GM19238 (cell line): ENCODE measurements around the gene SLC25A19.
A peak's percentile ranks its signal among the peaks of the same experiment; 100 is the strongest.
"Not testable (repeated sequence)": the region's sequence is repeated elsewhere in the genome, so short reads cannot be mapped to it uniquely, and the experiment has no call there.

Experiments
- DNase-seq: peaks from one replicate; pipeline ENCODE4 v3.0.0; 2011; ENCODE audit warnings: low spot score; ENCODE audit not compliant: insufficient read length

The SLC25A19 gene

DNA sequence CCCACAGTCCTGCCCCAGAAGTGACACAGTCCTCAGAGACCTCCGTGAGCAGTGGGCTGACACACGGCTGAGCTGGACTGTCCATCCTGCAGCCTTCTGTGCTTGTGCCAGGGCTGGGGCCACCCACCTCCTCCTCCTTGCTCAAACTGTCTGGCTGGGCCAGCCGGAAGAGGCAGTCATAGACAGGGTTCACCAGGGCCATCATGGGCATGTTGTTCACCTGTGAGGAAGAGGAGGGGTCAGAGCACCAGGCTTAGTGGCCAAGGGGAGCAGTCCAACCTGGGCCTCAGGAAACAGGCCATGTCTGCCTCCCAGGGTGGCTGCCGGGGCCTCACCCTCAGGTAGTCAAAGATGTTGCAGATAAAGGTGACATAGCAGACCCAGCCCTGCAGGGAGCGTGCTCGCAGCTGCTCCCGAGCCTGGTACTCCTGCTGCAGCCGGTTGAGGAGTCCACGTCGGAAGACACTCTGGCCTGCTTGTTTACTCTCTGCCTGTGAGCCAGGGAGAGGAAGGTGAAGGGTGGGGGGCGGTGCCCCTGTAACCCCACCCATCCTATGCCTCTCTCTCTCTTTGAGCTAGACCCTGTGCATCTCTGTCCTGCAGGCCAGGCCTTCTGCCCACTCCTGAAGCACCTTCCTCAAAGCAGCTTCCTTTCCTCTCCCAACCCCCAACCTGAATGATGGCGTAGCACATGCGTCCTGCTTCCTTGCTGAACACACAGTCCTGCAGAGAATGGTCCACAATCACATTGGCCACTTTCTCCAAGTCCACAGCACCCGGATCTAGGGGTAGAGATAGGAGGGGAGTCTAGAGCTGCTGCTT is 21.6 kb downstream of the SLC25A19 start:
- DNase-seq = no peak

DNA sequence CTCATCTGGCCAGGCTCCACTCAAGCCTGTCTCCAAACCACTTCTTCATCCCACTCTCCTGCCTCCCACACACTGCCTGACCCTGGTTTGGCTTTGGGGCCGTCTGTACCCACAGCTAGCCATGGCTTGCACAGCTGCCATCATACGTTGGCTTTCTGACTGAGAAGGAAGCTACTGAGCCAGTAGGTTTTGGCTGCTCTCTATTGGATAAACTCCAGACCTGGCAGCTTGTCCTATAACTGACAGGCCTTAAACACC is 22.2 kb downstream of the SLC25A19 start:
- DNase-seq = no peak

DNA sequence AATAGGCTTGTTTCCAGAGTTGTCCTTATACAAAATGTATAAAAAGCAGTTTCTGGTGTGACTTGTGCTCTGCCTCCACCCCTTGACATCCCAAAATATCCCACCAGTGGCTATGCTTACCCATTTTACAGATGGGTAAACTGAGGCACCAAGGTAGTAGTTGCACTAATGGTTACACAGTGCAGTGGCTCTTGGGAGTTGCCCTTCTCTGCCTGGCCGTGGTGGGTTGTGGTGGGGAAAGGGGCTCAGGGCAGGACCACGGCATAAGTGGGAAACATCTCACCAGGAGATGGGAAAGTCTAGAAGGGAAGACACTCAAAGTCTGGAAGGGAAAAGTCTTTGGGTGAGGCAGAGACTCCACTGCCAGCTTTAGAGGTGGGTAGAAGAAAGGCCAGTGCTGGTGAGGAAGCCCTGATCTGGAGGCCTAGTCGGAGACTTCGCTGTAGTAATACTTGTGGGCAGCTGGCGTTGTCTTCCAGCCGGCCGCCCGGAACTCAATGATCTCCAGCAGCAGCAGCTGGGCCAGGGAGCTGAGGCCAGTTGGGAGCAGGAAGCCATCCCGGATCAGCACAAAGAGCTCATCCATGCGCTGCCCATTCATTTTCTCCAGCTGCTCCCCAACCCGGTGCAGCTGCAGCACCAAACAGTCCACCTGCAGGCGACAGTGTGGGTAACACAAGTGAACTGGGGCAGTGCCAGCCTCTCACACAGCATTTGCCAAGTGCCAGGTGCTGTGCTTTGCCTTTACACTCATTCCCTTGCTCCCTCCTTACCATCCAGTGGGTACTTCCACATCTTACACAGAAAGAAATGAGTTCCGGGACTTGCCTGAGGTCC is 22.7 kb downstream of the SLC25A19 start:
- DNase-seq = no peak

- DNase-seq = no peak
Observed at GRCh38 chr17:75265614-75266315, 23.5 kb downstream of the SLC25A19 start.

DNA sequence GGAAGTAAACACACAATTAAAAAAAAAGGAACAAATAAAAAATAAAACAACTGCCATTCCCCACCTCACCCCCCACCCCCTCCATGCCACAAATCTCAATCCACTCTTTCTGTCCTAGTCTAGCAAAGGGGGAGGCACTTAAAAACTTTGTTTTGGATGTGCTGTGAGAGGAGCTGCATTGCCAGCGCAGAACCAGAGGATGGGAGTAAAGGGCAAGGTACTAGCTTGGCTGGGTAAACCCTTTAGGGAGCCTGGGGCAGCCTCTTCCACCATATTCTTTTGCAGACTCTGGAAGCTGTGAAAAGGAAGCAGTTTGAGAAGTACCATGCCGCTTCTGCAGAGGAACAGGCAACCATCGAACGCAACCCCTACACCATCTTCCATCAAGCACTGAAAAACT is 26.2 kb downstream of the SLC25A19 start:
- no peak for DNase-seq

GRCh38 chr17:75262112-75262606 is 27.1 kb downstream of the SLC25A19 start:
- DNase-seq = no peak

DNA sequence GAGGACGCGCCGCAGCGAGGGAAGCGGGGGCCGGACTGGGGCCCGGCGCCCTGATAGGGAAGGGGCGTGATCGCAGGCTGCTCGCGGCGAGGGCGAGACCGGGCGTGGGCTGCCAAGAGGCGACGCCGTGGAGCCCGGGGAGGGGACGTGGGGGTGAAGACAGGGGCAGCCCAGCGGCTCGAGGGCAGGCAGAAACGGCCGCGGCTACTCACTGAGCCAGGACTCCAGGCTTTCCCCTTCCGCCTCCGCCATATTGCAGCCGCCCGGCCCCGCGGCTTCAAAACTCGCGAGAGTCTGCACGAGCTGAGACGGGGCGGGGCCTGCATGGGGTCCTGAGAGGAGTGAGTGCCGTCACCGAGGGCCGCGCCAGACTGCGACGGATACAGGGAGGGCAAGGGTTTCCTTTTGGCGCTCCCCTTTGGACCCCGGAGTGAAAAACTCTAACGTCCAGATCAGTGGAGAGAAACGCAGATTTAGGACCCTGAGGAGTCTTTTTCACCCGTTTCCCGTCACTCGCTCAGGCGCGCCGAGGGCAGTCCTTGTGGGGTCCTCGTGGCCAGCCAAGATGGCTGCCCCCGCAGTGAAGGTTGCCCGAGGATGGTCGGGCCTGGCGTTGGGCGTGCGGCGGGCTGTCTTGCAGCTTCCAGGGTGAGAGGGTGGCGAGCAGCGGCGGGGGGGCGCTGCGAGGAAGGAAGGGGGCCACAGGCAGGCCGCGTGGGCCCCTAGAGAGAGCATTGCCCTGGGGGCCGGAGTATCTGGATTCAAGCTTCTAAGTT is 27.7 kb downstream of the SLC25A19 start, which contains the start of the genes GGA3 and MRPS7:
Gene GGA3 (minus strand): TSS at position 271 of the 776 bp plus-strand sequence. CDS start 19 bp downstream, at position 252.
Gene MRPS7 (plus strand): TSS at position 544 of the 776 bp plus-strand sequence. CDS start 22 bp downstream, at position 566.
- DNase-seq = peak; percentile 92

DNA sequence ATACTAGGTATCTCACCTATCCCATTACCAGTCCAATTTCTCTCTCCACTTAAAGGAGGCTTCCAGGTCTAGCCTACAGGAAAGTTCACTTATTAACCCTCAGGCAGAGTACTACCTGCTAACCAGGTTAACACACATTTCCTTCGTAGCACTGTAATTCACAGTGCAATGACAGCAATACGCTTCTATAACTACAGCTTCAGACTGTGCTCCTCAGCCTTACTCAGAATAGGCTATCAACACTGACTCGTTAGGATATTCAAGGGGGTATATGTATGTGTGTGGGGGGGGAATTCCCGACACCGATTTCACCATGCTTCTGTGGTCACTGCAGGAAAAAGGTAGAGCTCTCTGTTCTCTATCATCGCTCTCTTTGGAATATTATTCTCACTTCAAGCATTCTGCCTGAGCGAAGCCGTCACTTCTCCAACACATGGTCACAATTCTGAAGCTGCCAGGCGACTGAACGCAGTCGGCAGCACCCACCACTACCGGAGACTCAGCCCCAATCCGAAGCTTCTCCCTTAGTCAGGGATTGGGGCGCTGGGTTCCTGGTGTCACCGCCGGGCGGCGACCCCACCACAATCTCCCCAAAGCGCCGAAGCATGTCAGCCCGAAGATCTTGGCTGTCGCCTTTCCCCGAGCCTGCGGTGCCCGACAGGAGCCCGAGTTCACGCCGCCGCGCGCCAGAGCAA is 28.4 kb downstream of the SLC25A19 start:
- DNase-seq = no peak

GRCh38 chr17:75257228-75257627 is 32.0 kb downstream of the SLC25A19 start:
- not testable (repeated sequence) for DNase-seq

DNA sequence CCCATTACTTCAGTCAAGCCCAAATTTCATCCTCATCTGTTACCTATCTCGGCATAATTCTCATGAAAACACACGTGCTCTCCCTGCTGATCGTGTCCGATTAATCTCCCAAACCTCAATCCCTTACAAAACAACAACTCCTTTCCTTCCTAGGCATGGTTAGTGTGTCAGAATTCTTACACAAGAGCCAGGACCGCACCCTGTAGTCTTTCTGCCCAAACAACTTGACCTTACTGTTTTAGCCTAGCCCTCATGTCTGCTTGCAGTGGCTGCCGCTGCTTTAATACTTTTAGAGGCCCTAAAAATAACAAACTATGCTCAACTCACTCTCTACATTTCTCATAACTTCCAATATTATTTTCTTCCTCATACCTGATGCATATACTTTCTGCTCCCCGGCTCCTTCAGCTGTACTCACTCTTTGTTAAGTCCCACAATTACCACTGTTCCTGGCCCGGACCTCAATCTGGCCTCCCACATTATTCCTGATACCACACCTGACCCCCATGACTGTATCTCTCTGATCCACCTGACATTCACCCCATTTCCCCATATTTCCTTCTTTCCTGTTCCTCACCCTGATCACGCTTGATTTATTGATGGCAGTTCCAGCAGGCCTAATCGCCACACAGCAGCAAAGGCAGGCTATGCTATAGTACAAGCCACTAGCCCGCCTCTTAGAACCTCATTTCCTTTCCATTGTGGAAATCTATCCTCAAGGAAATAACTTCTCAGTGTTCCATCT is 33.1 kb downstream of the SLC25A19 start:
- DNase-seq = not testable (repeated sequence)

DNA sequence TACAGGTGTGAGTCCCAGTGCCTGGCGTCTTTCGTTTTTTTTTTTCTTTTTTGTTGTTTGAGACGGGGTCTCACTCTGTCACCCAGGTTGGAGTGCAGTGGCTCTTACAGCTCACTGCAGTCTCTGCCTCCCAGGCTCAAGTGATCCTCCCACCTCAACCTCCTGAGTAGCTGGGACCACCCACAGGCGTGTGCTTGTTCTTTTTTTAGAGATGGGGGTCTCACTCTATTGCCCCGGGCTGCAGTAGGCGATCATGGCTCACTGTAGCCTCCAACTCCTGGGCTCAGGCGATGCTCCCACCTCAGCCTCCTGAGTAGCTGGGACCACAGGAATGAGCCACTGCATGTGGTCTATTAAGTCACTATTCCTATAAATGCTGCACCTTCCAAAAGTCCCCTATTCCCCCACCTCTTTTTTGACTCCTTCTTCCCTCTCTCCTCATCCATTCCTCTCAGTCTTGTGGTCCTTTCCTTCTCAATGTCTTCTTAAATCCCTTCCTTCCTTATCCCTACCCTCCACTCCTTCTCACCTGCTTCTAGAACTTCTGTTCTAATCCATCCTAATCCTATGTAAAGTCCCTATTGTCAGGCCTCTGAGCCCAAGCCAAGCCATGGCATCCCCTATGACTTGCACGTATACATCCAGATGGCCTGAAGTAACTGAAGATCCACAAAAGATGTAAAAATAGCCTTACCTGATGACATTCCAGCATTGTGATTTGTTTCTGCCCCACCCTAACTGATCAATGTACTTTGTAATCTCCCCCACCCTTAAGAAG is 37.0 kb downstream of the SLC25A19 start:
- DNase-seq = no peak

DNA sequence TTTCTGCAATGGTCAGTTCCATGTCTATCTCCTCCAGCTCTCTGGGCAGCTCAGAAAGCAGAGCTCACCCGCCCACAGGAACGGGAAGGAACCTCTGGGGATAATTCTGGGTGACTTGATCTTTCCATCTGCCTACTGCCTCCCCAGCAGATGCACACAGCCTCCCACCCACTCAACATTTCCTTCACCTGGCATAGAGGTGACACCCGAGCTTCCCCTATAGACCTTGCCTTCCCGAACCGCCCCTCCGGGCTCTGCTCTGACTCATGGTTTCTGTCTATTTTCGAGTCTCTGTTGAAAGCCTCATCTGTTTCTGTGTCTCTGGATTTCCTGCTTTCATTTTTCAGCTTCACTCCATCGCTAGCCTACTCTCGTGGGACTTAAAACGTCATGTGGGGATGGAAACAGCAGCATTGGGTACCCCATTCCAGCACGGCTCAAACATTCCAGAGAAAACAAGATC is 39.2 kb downstream of the SLC25A19 start:
- DNase-seq = peak; percentile 80

DNA sequence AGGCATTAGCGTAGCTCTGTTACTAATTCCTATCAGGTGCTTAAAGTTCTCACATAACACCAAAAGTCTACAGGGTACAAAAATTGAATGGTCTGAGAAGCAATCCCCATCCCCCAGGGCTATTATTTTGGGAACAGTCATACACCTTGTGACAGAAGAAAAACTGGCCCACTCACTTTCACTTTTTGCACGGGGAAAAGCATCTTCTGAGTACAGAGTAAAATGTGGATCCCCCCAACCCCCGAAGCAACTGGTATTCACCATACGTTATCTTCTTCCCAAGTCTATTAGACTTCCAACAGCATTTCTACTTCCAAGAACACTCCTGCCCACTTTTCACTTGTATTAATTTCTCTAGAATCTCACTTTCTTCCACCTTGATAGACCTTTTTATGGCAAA is 39.7 kb downstream of the SLC25A19 start:
- DNase-seq = no peak

GRCh38 chr17:75246404-75246803 is 42.8 kb downstream of the SLC25A19 start:
- DNase-seq = no peak

DNA sequence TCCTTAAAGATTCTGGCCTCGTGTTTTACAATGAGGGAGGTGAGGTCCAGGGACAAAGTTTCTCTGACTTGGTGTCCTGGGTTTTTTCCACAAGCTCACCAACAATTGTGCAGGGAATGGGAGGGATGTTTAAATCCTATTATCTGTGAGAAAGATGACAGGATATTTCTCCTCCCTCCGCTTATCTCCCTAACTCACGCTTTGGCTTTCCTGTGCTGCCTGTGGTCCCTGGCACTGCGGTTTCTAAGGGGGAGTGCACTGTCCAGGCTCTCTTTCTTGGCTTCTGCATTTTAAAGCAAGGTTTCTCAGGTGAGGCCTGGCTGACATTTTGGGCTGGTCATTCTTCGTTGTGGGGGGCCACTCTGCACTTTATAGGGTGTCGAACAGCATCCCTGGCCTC is 44.2 kb downstream of the SLC25A19 start:
- no peak for DNase-seq

DNA sequence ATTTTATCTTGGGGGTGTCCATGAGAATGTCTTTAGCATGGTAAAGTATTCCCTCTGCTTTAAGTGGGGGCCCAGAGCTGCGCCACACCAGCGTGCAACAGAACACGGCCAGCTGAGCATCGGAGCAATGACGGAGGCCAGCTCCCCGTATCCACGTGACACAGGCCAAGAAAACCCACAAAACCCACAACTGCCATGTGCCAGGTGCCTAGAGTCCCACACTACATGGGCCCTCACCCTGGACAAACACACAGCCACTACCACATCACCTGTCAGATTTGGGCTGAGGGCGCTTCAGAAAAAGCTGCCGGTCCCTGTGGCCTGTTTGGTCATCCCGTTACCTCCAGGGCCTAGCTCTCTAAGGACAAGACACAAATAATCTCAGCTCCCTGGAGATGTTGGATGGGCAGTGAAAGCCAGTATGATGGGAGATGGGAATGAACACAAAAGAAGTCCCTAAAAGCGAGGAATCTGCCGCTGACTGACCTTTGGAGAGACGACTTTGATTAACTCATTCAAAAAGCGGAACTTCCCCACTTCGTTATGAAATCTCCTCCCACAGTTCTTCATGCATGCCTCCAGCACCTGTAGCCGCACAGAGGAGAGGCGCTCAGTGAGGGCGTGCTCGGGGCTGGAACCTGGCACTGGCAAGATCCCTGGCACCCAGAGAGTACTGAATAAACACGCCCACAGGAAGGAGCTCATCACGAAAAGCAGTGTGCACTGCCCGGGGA is 44.9 kb downstream of the SLC25A19 start:
- no peak for DNase-seq

DNA sequence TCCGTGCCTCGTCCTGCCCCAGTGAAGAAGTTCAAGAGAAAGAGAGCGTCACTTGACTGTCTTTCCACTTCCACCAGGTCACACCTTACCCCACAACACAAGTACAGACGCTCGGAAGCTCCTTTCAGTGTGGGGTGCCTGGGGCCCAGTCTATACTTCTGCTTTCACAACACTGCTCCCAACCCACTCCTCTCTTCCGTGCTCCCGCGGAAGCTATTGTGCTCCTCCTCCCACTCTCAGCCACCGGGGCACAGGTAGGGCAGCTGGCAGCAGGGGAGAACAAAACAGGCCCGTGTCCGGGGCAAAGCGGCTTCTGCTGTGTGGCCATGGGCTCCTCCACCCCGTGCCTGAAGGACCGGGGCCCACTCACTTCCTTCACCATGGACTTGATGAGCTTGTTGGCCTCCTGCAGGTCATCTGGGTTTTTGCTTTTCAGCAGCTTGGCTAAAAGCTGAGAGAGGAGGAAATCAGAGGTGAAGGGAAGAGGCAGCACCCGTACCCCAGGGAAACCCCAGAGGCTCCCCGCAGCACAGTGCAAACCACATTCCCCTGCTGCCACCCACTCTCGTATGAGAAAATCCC is 46.7 kb downstream of the SLC25A19 start:
- DNase-seq = no peak

DNA sequence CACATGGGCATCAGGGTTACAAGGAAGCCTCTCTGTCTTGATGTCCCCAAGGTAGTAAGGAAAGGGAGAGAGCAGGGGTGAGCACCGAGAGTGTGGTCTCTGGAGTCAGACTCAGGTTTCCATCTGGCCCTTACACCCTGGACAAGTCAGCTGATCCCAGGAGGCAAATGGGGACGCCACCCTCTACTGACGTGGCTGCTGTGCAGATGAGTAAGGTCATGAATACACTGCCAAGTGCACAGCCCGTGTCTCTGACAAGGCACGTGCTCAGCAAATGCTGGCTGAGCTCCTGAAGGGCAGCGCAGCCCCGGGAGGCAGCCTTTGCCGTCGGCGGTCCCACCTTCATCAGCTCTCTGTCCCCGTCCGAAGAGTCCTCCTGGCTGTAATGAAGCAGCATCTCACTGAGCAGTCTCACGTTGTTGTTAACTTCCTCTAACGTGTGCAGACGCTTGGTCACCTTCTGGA is 47.2 kb downstream of the SLC25A19 start:
- no peak for DNase-seq
